GM13976 (cell line): Measurements from ENCODE around the gene WDR54.
"Not testable (repeated sequence)": the region's sequence is repeated elsewhere in the genome, so short reads cannot be mapped to it uniquely, and the experiment has no call there.

Source experiments
- DNase-seq: peaks from one replicate; pipeline ENCODE4 v3.0.0; 2012; ENCODE audit warnings: low spot score
- in situ Hi-C: fragments of 300-500 bp; cut with MboI; formaldehyde crosslinking; loops from one replicate; pipeline ENCODE4 v1.12.0; 2022; ENCODE audit warnings: low sequenced_read_pairs, mixed read lengths, inconsistent platforms; ENCODE audit not compliant: unreplicated experiment
- TF ChIP-seq, protein P1 (sequence below): IDR thresholded peaks from 2 replicates; pipeline ENCODE4 v1.5.1; 2012; ENCODE audit warnings: borderline replicate concordance, mild to moderate bottlenecking; ENCODE audit not compliant: insufficient read depth; ENCODE audit errors: extremely low read depth, missing control alignments, control extremely low read depth

Gene WDR54

DNA sequence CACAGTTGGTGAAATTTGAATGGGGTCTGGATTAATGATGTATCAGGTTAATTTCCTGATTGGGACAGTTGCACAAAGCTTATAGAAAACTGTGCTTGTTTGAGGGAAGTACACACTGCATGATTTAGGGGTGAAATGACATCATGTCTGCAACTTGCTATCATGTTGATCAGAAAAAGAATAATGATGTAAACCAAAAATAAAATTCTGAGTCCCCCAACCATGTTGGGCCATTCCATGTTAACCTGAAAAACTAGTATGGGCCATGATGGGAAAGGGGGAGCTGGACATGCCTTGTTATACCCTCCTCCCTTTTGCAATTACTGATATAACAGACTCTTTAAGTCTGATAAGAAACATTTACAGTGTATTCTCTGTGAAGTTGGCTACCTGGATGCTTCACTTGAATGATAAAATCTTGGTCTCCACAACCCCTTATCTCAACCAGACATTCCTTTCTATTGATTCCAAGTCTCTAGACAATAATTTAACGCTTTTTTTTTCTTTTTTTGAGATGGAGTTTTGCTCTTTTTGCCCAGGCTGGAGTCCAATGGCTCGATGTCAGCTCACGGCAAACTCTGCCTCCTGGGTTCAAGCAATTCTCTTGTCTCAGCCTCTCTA lies 29.1 kb downstream of the WDR54 start:
- no peak for DNase-seq
- TF ChIP-seq, protein P1, sequence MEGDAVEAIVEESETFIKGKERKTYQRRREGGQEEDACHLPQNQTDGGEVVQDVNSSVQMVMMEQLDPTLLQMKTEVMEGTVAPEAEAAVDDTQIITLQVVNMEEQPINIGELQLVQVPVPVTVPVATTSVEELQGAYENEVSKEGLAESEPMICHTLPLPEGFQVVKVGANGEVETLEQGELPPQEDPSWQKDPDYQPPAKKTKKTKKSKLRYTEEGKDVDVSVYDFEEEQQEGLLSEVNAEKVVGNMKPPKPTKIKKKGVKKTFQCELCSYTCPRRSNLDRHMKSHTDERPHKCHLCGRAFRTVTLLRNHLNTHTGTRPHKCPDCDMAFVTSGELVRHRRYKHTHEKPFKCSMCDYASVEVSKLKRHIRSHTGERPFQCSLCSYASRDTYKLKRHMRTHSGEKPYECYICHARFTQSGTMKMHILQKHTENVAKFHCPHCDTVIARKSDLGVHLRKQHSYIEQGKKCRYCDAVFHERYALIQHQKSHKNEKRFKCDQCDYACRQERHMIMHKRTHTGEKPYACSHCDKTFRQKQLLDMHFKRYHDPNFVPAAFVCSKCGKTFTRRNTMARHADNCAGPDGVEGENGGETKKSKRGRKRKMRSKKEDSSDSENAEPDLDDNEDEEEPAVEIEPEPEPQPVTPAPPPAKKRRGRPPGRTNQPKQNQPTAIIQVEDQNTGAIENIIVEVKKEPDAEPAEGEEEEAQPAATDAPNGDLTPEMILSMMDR, result no peak
- in situ Hi-C loops, result no loop called here

DNA sequence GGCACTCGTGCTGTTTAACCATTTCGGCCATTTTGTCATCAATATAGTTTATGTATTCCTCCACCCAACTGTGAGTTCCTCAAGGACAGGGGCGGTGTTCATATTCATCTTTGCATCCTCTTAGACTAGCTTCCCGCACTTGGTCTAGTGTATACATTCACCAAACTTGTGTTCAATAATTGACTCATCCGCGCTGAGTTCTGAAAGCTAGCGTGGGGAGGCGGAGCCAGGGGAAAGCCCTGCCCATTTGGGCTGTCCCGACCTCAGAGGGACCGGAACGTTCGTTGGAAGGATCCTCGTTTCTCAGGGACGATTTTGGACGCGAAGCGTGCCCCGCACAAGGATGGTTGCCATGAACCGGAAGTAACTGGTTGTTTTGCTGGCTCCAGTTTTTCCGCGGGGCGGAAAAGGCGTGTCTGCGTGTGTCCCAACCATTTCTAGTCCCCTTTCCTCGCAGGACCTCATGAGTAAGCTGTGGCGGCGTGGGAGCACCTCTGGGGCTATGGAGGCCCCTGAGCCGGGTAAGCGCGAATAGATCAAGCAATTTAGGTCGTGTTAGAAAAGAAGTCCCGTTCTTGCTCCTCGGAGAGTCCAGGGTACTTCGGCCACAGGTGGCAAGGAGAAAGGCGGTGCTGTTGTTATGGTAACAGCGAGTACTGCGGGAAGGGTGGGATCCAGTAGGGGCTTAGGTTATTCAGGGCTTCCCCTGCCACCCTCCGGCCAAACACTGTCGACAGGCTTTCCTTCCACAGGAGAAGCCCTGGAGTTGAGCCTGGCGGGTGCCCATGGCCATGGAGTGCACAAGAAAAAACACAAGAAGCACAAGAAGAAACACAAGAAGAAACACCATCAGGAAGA lies 33.4 kb downstream of the WDR54 start, which contains the start of gene INO80B:
TSS of gene INO80B (plus strand) at position 434 of the 858 bp plus-strand sequence. CDS start at position 464, 30 bp downstream.
- in situ Hi-C loops, result no loop called here
- peak; percentile 88 for DNase-seq
- TF ChIP-seq, protein P1, result no peak

DNA sequence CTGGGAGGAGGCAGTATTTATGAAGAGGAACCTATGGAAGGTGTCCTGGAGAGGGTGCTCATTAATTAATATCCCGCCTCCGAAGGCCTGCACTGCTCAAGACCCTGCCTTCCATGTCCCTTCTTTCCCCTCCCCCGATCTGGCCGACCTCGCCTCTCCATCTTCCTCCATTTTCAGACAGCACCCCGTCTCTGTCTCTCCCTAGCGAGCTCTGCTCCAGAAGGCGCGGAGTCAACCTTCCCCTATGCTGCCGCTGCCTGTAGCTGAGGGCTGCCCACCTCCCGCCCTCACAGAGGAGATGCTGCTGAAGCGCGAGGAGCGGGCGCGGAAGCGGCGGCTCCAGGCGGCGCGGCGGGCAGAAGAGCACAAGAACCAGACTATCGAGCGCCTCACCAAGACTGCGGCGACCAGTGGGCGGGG lies 35.6 kb downstream of the WDR54 start:
- TF ChIP-seq, protein P1, result no peak
- in situ Hi-C loops, result no loop called here
- DNase-seq, result no peak

DNA sequence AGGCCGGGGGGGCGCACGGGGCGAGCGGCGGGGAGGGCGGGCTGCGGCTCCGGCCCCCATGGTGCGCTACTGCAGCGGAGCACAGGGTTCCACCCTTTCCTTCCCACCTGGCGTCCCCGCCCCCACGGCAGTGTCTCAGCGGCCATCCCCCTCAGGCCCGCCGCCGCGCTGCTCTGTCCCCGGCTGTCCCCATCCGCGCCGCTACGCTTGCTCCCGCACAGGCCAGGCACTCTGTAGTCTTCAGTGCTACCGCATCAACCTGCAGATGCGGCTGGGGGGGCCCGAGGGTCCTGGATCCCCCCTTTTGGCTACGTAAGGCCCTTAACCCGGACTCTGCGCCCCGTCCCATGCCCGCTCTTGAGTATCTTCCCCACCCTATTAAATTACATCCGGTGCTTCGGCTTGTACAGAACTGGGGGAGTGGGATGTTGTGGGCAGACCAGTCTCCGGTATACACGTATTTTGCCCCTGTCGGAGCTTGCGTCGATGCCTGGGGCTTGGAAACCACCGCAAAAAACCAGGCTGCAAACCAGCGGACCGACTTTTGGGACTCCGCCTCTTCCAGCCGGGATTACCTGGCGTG lies 36.1 kb downstream of the WDR54 start:
- in situ Hi-C loops, result no loop called here
- peak; percentile 81 for DNase-seq
- TF ChIP-seq, protein P1, result no peak

DNA sequence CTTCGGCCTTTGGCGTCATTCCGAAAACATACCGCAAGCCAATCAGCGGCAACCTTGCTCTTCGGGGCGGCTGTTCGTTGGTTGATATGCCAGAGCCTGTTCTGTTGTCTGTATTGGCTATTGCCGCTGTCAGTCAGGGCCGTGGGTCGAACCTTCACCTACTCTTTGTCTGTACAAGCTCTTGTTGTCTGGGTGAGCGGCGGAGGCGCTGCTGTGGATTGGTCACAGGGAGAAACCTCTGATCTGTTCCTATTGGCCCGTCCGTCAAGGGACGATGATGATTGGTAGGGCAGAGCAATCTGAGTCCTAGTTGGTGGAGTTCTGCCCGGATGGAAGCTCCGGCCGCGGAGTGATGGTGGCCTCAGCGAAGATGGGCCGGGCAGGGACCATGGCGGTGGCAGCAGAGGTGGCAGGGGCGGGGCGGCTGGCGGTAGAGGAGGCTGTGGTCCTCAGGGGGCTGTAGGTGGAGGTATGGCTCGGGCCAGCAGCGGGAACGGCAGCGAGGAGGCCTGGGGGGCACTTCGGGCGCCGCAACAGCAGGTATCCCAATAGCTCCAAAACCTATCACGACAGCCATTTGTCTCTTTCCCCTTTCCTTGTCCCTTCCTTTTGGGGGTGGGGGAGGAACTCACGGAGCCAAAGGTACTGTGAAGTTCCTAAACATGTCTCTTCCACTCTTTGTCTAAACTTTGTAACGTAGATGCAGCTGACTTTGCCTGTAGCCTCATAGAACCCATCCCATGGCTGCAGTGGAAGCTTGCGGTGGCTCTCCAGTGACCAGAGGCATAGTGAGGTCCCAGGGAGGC lies 36.8 kb downstream of the WDR54 start, which contains the start of gene WBP1:
TSS of gene WBP1 (plus strand) at position 307 of the 806 bp plus-strand sequence. CDS start at position 472, 165 bp downstream.
- DNase-seq, result peak; percentile 95
- in situ Hi-C loops, result no loop called here
- TF ChIP-seq, protein P1, result no peak

DNA sequence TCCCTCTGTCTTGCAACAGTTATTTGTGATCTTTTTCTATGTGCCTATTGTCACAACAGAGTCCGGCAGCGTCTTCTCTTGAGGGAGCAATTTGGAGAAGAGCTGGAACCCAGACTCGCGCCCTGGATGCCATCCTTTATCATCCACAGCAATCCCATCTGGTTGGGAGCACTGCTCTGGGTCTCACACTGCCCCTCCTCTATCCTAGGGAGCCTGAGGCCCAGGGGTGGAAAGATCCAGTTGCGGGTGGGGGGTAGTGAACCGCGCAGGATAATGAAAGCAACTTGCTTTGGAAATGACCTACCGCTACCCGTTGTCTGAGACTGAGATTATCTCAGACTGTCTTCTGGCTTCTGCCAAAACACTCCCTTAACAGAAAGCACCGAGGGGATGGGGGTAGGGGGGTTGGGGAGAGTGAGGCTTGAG lies 37.4 kb downstream of the WDR54 start:
- in situ Hi-C loops, result no loop called here
- DNase-seq, result no peak
- TF ChIP-seq, protein P1, result no peak

DNA sequence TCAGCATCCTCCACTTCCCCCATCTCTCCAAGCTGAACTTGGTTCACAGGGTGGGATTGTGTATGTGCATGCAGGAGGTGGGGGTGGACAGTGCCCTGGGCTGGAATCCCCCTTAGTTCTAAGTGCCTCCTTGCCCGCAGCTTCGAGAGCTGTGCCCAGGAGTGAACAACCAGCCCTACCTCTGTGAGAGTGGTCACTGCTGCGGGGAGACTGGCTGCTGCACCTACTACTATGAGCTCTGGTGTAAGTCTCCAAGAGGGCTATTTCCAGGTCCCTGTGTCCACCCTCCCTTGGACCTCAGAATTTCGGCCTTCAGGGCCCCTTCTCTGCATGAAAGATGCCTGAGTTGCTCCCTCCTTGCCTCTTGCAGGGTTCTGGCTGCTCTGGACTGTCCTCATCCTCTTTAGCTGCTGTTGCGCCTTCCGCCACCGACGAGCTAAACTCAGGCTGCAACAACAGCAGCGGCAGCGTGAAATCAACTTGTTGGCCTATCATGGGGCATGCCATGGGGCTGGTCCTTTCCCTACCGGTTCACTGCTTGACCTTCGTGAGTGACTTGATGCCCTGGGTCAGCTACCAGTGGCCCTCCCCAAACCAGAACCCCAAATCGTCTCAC lies 38.1 kb downstream of the WDR54 start:
- in situ Hi-C loops, DNase-seq: not testable (repeated sequence)

DNA sequence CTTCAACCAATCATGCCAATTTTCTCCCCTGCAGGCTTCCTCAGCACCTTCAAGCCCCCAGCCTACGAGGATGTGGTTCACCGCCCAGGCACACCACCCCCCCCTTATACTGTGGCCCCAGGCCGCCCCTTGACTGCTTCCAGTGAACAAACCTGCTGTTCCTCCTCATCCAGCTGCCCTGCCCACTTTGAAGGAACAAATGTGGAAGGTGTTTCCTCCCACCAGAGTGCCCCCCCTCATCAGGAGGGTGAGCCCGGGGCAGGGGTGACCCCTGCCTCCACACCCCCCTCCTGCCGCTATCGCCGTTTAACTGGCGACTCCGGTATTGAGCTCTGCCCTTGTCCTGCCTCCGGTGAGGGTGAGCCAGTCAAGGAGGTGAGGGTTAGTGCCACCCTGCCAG lies 38.7 kb downstream of the WDR54 start:
- DNase-seq, in situ Hi-C loops: not testable (repeated sequence)
